Sigmoid colon (tissue), 4 donors: ENCODE measurements around the gene CDC14A.
"Not testable (repeated sequence)": the region's sequence is repeated elsewhere in the genome, so short reads cannot be mapped to it uniquely, and the experiment has no call there.

Experiments
- CTCF ChIP-seq, 4 experiments: fragments of 450-650 bp in 3 of 4; fragments of 200-600 bp in 1 of 4; IDR thresholded peaks; one replicate each; pipeline ENCODE4 v1.5.1; 2016 to 2019; ENCODE audit warnings: antibody characterized with exemption in 4 of 4, mild to moderate bottlenecking in 3 of 4, moderate library complexity in 2 of 4
- POLR2A ChIP-seq, 2 donors: fragments of 450-650 bp; IDR thresholded peaks; one replicate each; pipeline ENCODE4 v1.6.1; 2016; ENCODE audit warnings: antibody characterized with exemption in 2 of 2, mild to moderate bottlenecking in 2 of 2, moderate library complexity in 2 of 2
- POLR2AphosphoS5 ChIP-seq, 4 donors: sonication (generic); formaldehyde crosslinking; IDR thresholded peaks; one replicate each; pipeline ENCODE4 v1.6.1; 2017; ENCODE audit warnings: antibody characterized with exemption in 4 of 4

GRCh38 chr1:100407390-100407789 lies 55.1 kb downstream of the CDC14A start:
- not testable (repeated sequence) for TF ChIP-seq CTCF, POLR2AphosphoS5, POLR2A (IDR thresholded peaks at IDR 0.05)
